ENCODE results near the gene FAM107B.

The FAM107B gene

DNA sequence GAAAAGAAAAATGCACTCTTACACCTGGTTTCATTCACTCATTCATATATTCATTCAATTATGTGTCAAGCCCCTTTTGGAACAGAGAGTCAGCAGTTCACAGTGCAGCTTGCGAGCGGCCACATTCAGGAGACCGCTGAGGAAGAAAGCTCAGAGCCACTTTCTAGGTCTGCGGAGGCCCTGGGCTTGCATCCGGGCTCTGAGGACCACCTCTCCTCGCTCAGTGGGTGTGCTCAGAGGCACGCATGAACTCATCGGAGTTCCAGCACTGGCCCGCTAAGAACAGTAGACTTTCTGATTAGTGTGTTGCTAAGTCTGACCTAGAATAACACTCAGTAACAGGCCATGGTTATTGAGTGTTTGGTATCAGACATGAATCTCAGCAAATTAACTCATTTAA lies 1.8 kb upstream of the FAM107B start:
- DNase-seq: no peak

DNA sequence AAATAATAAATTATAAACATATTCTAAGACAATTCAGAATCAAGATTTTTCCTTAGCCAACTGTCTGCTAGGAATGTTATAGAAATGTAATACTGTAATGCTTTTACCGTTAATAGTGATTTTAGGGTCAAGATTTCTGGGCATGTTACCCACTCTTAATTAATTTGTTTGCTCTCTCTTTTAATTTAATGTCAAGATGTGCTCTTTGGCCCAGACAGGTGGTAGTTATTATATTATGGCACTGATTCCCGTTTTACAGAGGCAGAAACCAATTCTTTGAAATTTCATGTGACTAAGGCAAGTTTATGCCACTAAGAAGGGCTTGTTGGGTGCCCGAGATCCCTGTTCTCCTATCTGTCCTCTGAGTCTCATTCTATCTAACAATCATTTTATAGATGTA lies 959 bp upstream of the FAM107B start:
- no peak for DNase-seq

DNA sequence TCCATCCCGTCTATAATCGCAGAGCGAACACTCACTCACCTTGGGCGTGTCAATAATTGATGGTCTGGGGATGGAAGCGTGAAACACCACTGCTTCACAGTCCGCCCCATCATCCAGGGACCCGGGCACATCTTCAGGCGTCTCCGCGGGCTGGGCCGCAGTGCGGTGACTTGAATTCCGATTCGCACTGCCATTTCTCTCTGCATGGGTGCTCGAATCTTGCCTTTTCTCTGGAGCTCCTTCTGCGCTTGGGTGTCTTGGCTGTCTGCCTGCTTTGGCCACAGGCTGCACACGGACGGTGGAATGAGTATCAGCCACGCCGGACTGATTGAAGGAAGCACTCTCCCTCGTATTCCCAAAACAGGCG lies 500 bp downstream of the FAM107B start:
- no peak for DNase-seq

GRCh38 chr10:14773551-14774213 lies 1.0 kb downstream of the FAM107B start:
- DNase-seq: no peak

DNA sequence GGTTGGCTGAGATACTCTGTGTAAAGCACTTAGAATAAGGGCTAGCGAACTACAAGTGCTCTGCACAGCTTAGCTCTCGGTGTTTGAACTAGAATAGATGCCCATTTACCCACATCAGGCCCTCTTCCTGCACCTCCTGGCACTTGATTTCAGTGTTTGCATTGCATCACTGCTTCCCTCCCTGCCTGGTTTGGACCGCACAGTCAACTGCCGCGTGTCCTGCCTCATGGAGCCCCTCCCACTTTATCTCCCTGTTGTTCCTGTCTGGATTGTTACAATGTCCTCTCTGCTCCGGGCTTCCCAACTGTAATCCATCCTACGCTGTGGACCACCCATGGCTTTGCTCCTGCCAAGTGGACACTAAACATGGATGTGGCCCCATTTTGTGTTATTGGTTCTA lies 2.3 kb downstream of the FAM107B start:
- no peak for DNase-seq

- no peak for DNase-seq
These were observed 3.8 kb downstream of the FAM107B start for GRCh38 chr10:14770927-14771326.

DNA sequence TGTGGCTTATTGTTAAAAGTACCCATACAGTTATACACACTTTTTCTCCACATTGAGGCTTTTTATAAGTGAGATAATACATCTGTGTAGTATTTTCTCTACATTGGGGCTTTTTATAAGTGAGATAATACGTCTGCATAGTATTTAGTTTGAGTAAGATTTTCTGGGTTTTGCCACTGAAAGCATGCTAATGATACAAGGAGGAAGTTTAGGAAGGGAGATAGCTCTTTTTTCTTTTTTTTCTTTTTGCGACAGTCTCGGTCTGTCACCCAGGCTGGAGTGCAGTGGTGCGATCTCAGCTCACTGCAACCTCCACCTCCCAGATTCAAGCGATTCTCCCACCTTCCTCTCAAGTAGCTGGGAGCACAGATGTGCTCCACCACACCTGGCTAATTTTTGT lies 13.3 kb downstream of the FAM107B start:
- DNase-seq: no peak

- peak; percentile 6 to 33 for DNase-seq
These were observed 15.6 kb downstream of the FAM107B start for GRCh38 chr10:14758994-14759664.

DNA sequence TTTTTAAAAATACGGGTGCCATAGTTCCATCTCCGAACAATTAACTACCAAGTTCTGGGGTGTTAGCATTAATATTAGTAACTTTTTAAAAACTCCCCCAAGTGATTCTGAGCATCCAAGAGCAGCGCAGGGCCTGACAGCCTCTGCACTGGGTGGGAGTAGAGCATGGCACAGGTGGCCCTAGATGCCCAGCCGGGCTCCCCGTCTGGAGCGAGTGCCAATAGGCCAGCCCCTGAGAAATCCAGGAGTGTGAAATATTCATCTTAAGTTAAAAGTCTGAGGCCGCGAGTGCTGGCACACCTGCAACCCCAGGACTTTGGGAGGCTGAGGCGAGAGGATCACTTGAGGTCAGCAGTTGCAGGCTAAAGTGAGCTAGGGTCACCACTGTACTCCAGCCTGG lies 16.2 kb downstream of the FAM107B start:
- DNase-seq: no peak

DNA sequence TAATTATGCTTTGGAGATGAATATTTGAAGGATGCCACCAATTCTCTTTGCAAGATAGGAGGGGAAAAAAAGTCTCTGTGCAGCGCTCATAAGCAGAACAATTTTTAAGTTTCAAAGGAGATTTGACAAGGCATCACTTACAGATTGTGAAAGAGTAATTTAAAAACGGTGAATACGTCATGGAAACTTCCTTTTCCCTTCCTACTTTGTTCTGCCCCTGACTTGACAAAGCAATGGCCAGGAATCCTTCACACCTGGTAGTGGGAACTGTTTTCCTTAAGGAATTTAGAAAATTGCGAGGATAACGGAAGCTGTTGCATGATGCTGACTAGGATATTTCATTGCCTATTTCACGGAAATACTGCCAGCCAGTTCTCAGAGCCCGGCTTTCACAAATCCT lies 16.7 kb downstream of the FAM107B start:
- DNase-seq: no peak

DNA sequence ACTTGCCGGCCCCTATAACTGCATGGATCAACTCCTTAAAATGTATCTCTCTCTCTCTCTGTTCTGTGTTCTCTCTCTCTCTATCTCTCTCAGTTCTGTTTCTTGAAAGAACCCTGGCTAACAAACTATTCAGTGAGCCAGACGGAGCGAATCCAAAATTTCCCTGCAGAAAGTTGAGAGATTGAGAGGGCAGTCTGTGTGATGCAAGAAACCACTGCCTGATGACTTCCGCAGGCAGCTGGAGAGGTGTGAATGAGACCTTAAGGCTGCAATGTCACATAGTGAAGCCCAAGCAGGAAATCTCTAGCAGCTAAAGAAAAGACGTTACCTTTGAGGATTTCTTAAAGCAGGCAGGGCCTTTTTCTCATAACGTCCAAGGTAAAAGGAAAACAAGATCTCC lies 17.3 kb downstream of the FAM107B start:
- DNase-seq: no peak

GRCh38 chr10:14753441-14753840 lies 21.3 kb downstream of the FAM107B start:
- DNase-seq: no peak

GRCh38 chr10:14751921-14752320 lies 22.8 kb downstream of the FAM107B start:
- no peak for DNase-seq

DNA sequence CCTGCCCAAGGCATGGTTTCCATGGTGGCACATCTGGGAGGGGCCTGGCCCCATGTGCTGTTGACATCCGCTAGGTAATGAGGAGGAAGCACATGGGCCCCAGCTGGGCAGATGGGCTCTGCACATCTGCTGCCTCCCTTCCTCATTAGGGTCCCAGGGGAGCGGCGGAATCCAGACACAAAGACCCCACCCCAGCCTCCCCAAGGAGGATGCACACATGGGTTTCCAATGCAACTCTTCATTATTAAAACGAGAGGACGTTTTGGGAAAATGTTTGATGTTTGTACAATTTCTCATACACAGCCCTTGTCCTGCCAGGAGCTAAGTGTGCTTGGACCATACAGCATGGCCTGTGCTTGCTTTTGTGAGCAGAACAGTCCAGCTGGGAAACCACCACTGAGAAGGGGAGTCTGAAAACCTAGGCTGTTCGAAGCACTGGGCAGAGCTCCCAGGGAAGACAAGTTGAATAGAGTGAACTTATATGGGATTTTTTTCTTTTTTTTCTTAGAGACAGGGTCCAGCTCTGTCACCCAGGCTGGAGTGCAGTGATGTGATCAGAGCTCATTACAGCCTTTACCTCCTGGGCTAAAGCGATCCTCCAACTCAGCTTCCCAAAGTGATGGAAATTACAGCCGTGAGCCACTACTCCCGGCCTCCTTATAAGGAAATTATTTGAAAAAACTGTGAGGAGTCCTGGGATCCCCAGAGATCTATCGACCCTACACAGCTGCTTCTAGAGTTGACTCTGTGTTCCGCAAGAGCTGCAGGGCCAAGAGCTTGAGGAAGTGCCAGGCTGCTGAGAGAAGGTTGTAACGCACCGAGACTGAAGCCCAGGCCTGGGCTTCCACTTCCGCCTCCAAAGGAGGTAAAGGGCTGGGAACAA lies 23.4 kb downstream of the FAM107B start:
- no peak for DNase-seq

GRCh38 chr10:14749070-14749809 lies 25.5 kb downstream of the FAM107B start:
- no peak for DNase-seq

GRCh38 chr10:14748441-14748840 lies 26.3 kb downstream of the FAM107B start:
- no peak for DNase-seq

DNA sequence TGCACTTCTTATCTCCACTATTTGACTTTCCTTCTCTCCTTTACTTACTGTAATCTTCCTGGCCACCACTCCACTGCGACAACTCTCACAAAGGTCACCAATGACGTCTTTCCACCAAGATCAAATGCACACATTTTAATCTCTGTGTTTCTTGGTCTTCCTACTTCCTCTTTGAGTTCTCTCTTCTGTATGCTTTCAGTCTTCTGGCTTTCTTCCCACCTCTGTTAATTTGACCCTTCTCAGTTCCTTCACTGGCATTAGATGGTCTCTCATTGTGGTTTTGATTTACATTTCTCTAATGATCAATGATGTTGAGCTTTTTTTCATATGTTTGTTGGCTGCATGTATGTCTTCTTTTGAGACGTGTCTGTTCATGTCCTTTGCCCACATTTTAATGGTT lies 31.9 kb downstream of the FAM107B start:
- DNase-seq: no peak

- no peak for DNase-seq
These were observed 32.3 kb downstream of the FAM107B start for GRCh38 chr10:14742382-14742781.

- DNase-seq: no peak
These were observed 33.9 kb downstream of the FAM107B start for GRCh38 chr10:14740684-14741247.

DNA sequence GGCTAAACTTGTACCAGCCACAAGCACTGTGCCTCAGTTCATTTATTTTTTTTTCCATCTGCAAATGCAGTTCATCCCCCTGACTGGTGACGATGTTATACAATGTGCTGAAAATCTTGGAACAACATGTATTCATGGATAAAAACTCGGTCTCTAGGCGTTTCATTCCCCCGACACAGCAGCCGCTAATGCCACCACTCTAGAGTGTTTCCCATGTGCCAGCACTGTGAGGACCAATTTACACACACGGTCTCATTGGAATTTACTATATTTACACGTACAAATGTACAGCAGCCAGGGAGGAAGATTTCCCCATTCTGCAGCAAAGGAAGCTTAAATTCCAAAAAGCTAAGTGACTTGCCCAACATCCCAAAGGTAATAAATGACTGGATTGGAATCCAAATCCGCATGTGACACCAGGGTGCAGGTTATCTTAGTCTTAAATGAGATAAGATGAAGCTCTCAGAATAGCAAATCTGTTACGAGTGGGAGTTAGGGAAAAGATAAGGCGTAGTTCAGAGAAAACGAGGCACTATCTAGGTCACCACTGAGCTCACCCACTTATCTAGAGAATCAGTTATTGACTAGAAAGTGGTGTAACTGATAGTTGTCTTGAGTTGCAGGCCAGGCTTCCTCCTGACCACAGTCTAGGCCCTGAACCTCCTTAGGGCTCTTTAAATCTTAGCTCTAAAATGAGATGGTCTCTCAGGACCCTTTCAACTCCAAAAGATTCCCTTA lies 36.7 kb downstream of the FAM107B start:
- DNase-seq: no peak

DNA sequence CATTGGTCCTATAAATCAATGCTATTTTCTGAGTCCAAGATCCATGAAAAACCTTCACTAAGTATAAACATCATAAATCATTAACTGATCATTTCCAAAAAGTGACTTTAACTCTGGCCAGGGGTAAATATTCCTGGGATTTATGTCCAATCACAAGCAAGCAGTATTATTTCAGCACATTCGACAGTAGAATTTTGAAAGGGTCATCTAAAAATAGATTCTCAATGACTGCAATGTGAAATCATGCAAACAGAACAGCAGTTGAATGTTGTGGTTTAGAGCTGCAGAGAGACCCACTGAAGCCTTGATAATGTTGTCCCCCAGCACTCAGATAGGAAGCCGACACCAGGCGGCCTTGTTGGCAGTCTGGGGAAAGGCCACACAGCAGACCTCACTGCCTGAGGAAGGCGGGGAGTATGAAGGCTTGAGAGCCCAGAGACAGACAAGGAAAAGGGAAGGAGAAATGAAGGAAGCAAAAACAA lies 38.1 kb downstream of the FAM107B start:
- no peak for DNase-seq

- no peak for DNase-seq
These were observed 38.7 kb downstream of the FAM107B start for GRCh38 chr10:14736043-14736442.

All from activated CD4-positive, alpha-beta T cell treated with anti-CD3 and anti-CD28 coated beads, Interleukin-2, amount 50 U/mL, for 48 hours (primary cell).